Loucy (cell line): ENCODE data around the gene TRIM37.

Experiments used
- CTCF ChIP-seq: fragments of 200-600 bp; sonication (generic); conservative IDR thresholded peaks from 2 replicates; pipeline ENCODE4 v1.5.1; 2014; ENCODE audit warnings: mild to moderate bottlenecking, antibody characterized with exemption, low read length
- EZH2phosphoT487 ChIP-seq: fragments of 200-600 bp; IDR thresholded peaks from 2 replicates; pipeline ENCODE4 v1.6.1; 2018; ENCODE audit warnings: antibody characterized with exemption, mild to moderate bottlenecking, moderate library complexity, borderline replicate concordance

GRCh38 chr17:59000022-59000421 lies 106.7 kb downstream of the TRIM37 start:
- no peak for TF ChIP-seq CTCF
- TF ChIP-seq EZH2phosphoT487 = no peak
